ENCODE results near the gene LFNG.

Gene LFNG

GRCh38 chr7:2495418-2496299 is 23.9 kb upstream of the LFNG start:
- Histone ChIP-seq H3K4me1 (ENCODE audit: insufficient read depth, low read length, severe bottlenecking) (no peaks in the 10 kb centered on the region), H3K27me3 (ENCODE audit: insufficient read depth, low read length) (peaks cover 6% of the 10 kb centered on the region; the same call in 1 of the 2 replicates), H3K79me2 (ENCODE audit: insufficient read depth, low read length) (no peaks in the 10 kb centered on the region), H2AFZ (ENCODE audit: low read length) (no peak overlapping the region), H3F3A (ENCODE audit: insufficient read depth, low read length) (no peaks in the 10 kb centered on the region), H4K20me1 (ENCODE audit: insufficient read depth, low read length) (no peaks in the 10 kb centered on the region), H3K4me3 (ENCODE audit: low read depth, low read length, poor library complexity, severe bottlenecking) (no peak overlapping the region), H3K36me3 (ENCODE audit: insufficient read depth, low read length) (no peaks in the 10 kb centered on the region), H3K4me2 (ENCODE audit: low read length) (no peak overlapping the region), H3K9ac (ENCODE audit: low read length) (no peak overlapping the region), H3K9me3 (ENCODE audit: low read length) (no peaks in the 10 kb centered on the region), H3K27ac (ENCODE audit: low read depth, low read length, poor library complexity, severe bottlenecking) (no peak overlapping the region), H3K9me2 (ENCODE audit: low read depth, low read length) (no peaks in the 10 kb centered on the region)
- TF ChIP-seq EZH2 (IDR thresholded peaks at IDR 0.05; ENCODE audit: borderline replicate concordance, low read length) (no peak), CTCF (IDR thresholded peaks at IDR 0.05; ENCODE audit: low read length) (no peak)

GRCh38 chr7:2496375-2496774 is 23.2 kb upstream of the LFNG start:
- TF ChIP-seq CTCF (IDR thresholded peaks at IDR 0.05; ENCODE audit: low read length), result no peak
- no peak for TF ChIP-seq EZH2 (IDR thresholded peaks at IDR 0.05; ENCODE audit: borderline replicate concordance, low read length)
- no peaks in the 10 kb centered on the region for H3K79me2 ChIP-seq (ENCODE audit: insufficient read depth, low read length)
- H3K9me2 ChIP-seq (ENCODE audit: low read depth, low read length), result no peaks in the 10 kb centered on the region
- no peak overlapping the region for H3K4me3 ChIP-seq (ENCODE audit: low read depth, low read length, poor library complexity, severe bottlenecking)
- H3K9ac ChIP-seq (ENCODE audit: low read length), result no peak overlapping the region
- H3K27me3 ChIP-seq (ENCODE audit: insufficient read depth, low read length), result peaks cover 6% of the 10 kb centered on the region; the same call in 1 of the 2 replicates
- no peaks in the 10 kb centered on the region for H4K20me1 ChIP-seq (ENCODE audit: insufficient read depth, low read length)
- no peaks in the 10 kb centered on the region for H3K4me1 ChIP-seq (ENCODE audit: insufficient read depth, low read length, severe bottlenecking)
- no peaks in the 10 kb centered on the region for H3K36me3 ChIP-seq (ENCODE audit: insufficient read depth, low read length)
- no peak overlapping the region for H3K4me2 ChIP-seq (ENCODE audit: low read length)
- H3K9me3 ChIP-seq (ENCODE audit: low read length), result no peaks in the 10 kb centered on the region
- H3F3A ChIP-seq (ENCODE audit: insufficient read depth, low read length), result no peaks in the 10 kb centered on the region
- H3K27ac ChIP-seq (ENCODE audit: low read depth, low read length, poor library complexity, severe bottlenecking), result no peak overlapping the region
- H2AFZ ChIP-seq (ENCODE audit: low read length), result no peak overlapping the region

DNA sequence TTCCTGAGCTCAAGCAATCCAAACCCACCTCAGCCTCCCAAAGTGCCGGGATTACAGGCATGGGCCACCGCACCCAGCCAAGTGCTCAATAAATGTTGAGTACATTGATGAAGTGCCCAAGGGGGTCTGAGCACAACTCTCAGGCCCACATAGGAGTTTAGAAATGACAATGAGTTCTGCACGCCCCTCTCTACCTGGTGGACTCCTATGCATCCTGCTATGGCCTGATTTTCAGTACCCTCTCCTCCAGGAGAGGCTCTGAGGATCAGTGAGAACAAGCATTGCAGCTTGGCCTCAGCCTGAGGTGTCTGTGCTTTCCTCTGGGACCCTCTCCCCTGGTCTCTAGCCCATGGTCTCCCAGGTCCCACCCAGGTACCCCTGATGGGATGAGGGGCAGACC is 22.5 kb upstream of the LFNG start:
- no peak for TF ChIP-seq CTCF (IDR thresholded peaks at IDR 0.05; ENCODE audit: low read length)
- TF ChIP-seq EZH2 (IDR thresholded peaks at IDR 0.05; ENCODE audit: borderline replicate concordance, low read length), result no peak

More for the DNA sequence above, 22.5 kb upstream of the LFNG start:
- no peaks in the 10 kb centered on the region for H3F3A ChIP-seq (ENCODE audit: insufficient read depth, low read length)
- H3K27me3 ChIP-seq (ENCODE audit: insufficient read depth, low read length), result peaks cover 6% of the 10 kb centered on the region; the same call in 1 of the 2 replicates
- no peaks in the 10 kb centered on the region for H3K36me3 ChIP-seq (ENCODE audit: insufficient read depth, low read length)
- H3K9me2 ChIP-seq (ENCODE audit: low read depth, low read length), result no peaks in the 10 kb centered on the region
- H3K9me3 ChIP-seq (ENCODE audit: low read length), result no peaks in the 10 kb centered on the region
- no peaks in the 10 kb centered on the region for H3K79me2 ChIP-seq (ENCODE audit: insufficient read depth, low read length)
- H2AFZ ChIP-seq (ENCODE audit: low read length), result no peak overlapping the region
- no peak overlapping the region for H3K27ac ChIP-seq (ENCODE audit: low read depth, low read length, poor library complexity, severe bottlenecking)
- H3K4me3 ChIP-seq (ENCODE audit: low read depth, low read length, poor library complexity, severe bottlenecking), result no peak overlapping the region
- no peaks in the 10 kb centered on the region for H4K20me1 ChIP-seq (ENCODE audit: insufficient read depth, low read length)
- no peaks in the 10 kb centered on the region for H3K4me1 ChIP-seq (ENCODE audit: insufficient read depth, low read length, severe bottlenecking)
- no peak overlapping the region for H3K9ac ChIP-seq (ENCODE audit: low read length)
- H3K4me2 ChIP-seq (ENCODE audit: low read length), result no peak overlapping the region
